B cell (primary cell): Measurements from ENCODE around the gene SRP19. TPM values are rescaled to one million over a fixed set of nuclear protein-coding genes. Genes with fewer than 3 reads are reported as not detected.
A peak's percentile ranks its signal among the peaks of the same experiment; 100 is the strongest.
"Not testable (repeated sequence)": the region's sequence is repeated elsewhere in the genome, so short reads cannot be mapped to it uniquely, and the experiment has no call there.

ENCODE experiments used
- ATAC-seq: fragments of 200-7000 bp; cut with Tn5 transposase; one replicate; pipeline ENCODE4 v1.10.0; 2021; ENCODE audit warnings: low read depth, mild to moderate bottlenecking, moderate number of reproducible peaks, moderate library complexity
- CTCF ChIA-PET: fragments of 350-600 bp; sonication (Branson Sonifier 250); formaldehyde crosslinking; loops from one replicate; lab custom pipeline; 2021; ENCODE audit warnings: antibody characterized with exemption, inconsistent platforms; lab: Charles Lee
- POLR2A ChIA-PET: fragments of 350-600 bp; sonication (Branson Sonifier 250); formaldehyde crosslinking; loops from one replicate; lab custom pipeline; 2021; ENCODE audit warnings: antibody characterized with exemption; lab: Charles Lee
- DNase-seq: peaks from one replicate; pipeline ENCODE4 v3.0.0; 2013
- H2AFZ ChIP-seq: 2 replicates; pipeline ENCODE4 v1.6.1; 2012; ENCODE audit warnings: mild to moderate bottlenecking, low read depth, low read length; ENCODE audit not compliant: insufficient read depth, poor library complexity, severe bottlenecking
- H3K27ac ChIP-seq, 2 donors: 1 replicate in 1 of 2; 2 replicates in 1 of 2; pipeline ENCODE4 v1.5.1; 2012 to 2013; ENCODE audit warnings: low read length in 2 of 2, mild to moderate bottlenecking in 2 of 2, moderate library complexity in 1 of 2
- H3K27me3 ChIP-seq, 4 experiments: fragments of 200-600 bp in 1 of 4; sonication (generic) in 1 of 4; replicated peaks in 1 of 4; 1 replicate in 2 of 4; 2 replicates in 2 of 4; pipeline versions ENCODE4 v1.6.1 to v1.7.0; 2013 to 2016; ENCODE audit warnings: low read length in 3 of 4, mild to moderate bottlenecking in 2 of 4, mixed read lengths in 1 of 4, moderate library complexity in 1 of 4; ENCODE audit not compliant: insufficient read depth in 4 of 4, control insufficient read depth in 3 of 4; ENCODE audit errors: control extremely low read depth in 1 of 4
- H3K36me3 ChIP-seq, 2 experiments: replicated peaks in 1 of 2; 1 replicate in 1 of 2; 2 replicates in 1 of 2; pipeline versions ENCODE4 v1.6.1 to v1.7.1; 2013; ENCODE audit warnings: low read length in 1 of 2; ENCODE audit not compliant: insufficient read depth in 2 of 2, control insufficient read depth in 1 of 2; ENCODE audit errors: control extremely low read depth in 1 of 2, extremely low read depth in 1 of 2
- H3K4me1 ChIP-seq, 2 donors: fragments of 200-600 bp in 1 of 2; sonication (generic) in 1 of 2; 1 replicate in 1 of 2; 2 replicates in 1 of 2; pipeline versions ENCODE4 v1.5.1 to v1.6.1; 2013 to 2017; ENCODE audit warnings: low read length in 2 of 2; ENCODE audit not compliant: control insufficient read depth in 2 of 2, insufficient read depth in 2 of 2
- H3K4me2 ChIP-seq: replicated peaks from 2 replicates; pipeline ENCODE3; 2012; ENCODE audit warnings: mild to moderate bottlenecking, low read depth, low read length; ENCODE audit not compliant: poor library complexity, severe bottlenecking
- H3K4me3 ChIP-seq, 5 experiments: fragments of 200-600 bp in 1 of 5; sonication (generic) in 1 of 5; 1 replicate in 3 of 5; 2 replicates in 2 of 5; pipeline versions ENCODE4 v1.5.1 to v1.7.0; 2011 to 2016; ENCODE audit warnings: low read length in 4 of 5, mild to moderate bottlenecking in 4 of 5, low read depth in 2 of 5, control low read depth in 1 of 5, moderate library complexity in 1 of 5; ENCODE audit not compliant: insufficient read depth in 1 of 5; ENCODE audit errors: control extremely low read depth in 1 of 5, extremely low read depth in 1 of 5
- H3K79me2 ChIP-seq: fragments of 200-600 bp; sonication (generic); one replicate; pipeline ENCODE4 v1.6.0; 2016; ENCODE audit warnings: low read length; ENCODE audit not compliant: control insufficient read depth, insufficient read depth
- H3K9ac ChIP-seq: fragments of 200-600 bp; sonication (generic); 2 replicates; pipeline ENCODE4 v1.6.1; 2017; ENCODE audit warnings: mild to moderate bottlenecking, low read length, moderate library complexity
- H3K9me3 ChIP-seq, 3 donors: one replicate each; pipeline versions ENCODE4 v1.6.1 to v1.7.1; 2013; ENCODE audit warnings: low read length in 2 of 3; ENCODE audit not compliant: control insufficient read depth in 2 of 3, insufficient read depth in 1 of 3; ENCODE audit errors: control extremely low read depth in 1 of 3
- H4K20me1 ChIP-seq: 2 replicates; pipeline ENCODE4 v1.6.0; 2012; ENCODE audit warnings: mild to moderate bottlenecking, low read length; ENCODE audit not compliant: insufficient read depth, control insufficient read depth, poor library complexity, severe bottlenecking
- H3K27ac Mint-ChIP-seq: one replicate; pipeline ENCODE4 v1.8.0; 2021; ENCODE audit warnings: mixed read lengths
- H3K27me3 Mint-ChIP-seq: one replicate; pipeline ENCODE4 v1.8.0; 2021; ENCODE audit warnings: mixed read lengths
- H3K4me1 Mint-ChIP-seq: one replicate; pipeline ENCODE4 v1.8.0; 2021; ENCODE audit warnings: mixed read lengths
- H3K4me3 Mint-ChIP-seq: one replicate; pipeline ENCODE4 v1.8.0; 2021; ENCODE audit warnings: mixed read lengths
- H3K9me3 Mint-ChIP-seq: one replicate; pipeline ENCODE4 v1.8.0; 2022; ENCODE audit warnings: mixed read lengths; ENCODE audit not compliant: insufficient read depth
- CTCF ChIP-seq: fragments of 200-600 bp; IDR thresholded peaks from one replicate; pipeline ENCODE4 v1.8.0; 2022; ENCODE audit warnings: antibody characterized with exemption, mild to moderate bottlenecking
- EZH2 ChIP-seq: IDR thresholded peaks from 2 replicates; pipeline ENCODE4 v1.6.1; 2012; ENCODE audit warnings: borderline replicate concordance, low read depth, mild to moderate bottlenecking, moderate library complexity, low read length; ENCODE audit not compliant: insufficient read depth, poor library complexity, severe bottlenecking
- WGBS: methylation state at CpG from one replicate; pipeline ENCODE4 v1.1.5; 2013; ENCODE audit warnings: missing lambda C conversion rate; ENCODE audit not compliant: insufficient coverage; 5-methylcytosine and 5-hydroxymethylcytosine counted together
- intact Hi-C: fragments of 100-400 bp; cut with micrococcal nuclease; formaldehyde crosslinking; loops from one replicate; pipeline ENCODE4 v1.10.0; 2022
- polyA plus RNA-seq: library from polyadenylated mRNA; depleted of rRNA; stranded (reverse); fragments of >200 nt; gene quantifications from 2 replicates; pipeline ENCODE4 v1.2.3, GENCODE V29; 2012
- total RNA-seq, 2 donors: library from RNA; stranded (reverse); fragments of 120-200 nt in 1 of 2; gene quantifications; 1 replicate in 1 of 2; 2 replicates in 1 of 2; pipeline versions ENCODE4 v1.2.3 to v1.2.4, GENCODE V29; 2013 to 2022

The SRP19 gene
- total and polyA plus RNA-seq, 2 donors (not counting 1 experiment from before 2014, with no cell fraction given): 17.7 to 41.5 TPM

GRCh38 chr5:112854651-112855050, 6.4 kb upstream of the SRP19 start:
- Mint-ChIP-seq H3K27ac (no peak overlapping the region), H3K4me3 (no peak overlapping the region), H3K4me1 (peaks cover 2% of the 10 kb centered on the region), H3K27me3 (peaks cover 38% of the 10 kb centered on the region), H3K9me3 (peaks cover 5% of the 10 kb centered on the region)
- Histone ChIP-seq H3K9me3 (peaks cover 0 to 12% (median 1%) of the 10 kb centered on the region in 3 donors), H3K36me3 (no peaks in the 10 kb centered on the region), H3K4me2 (no peak overlapping the region), H3K79me2 (no peaks in the 10 kb centered on the region), H3K4me3 (no peak overlapping the region), H3K9ac (no peak overlapping the region), H3K4me1 (no peaks in the 10 kb centered on the region), H3K27me3 (peaks cover 0 to 13% (median 10%) of the 10 kb centered on the region in 4 experiments), H3K27ac (no peak overlapping the region), H4K20me1 (no peaks in the 10 kb centered on the region), H2AFZ (no peak overlapping the region)
- DNase-seq: no peak
- POLR2A ChIA-PET: no interaction called here
- no peak for TF ChIP-seq EZH2
- no peak for TF ChIP-seq CTCF
- intact Hi-C loops: no loop called here
- CTCF ChIA-PET: no interaction called here
- no peak for ATAC-seq
- no CpG with 5 or more reads among the region's 1 CpG for WGBS

GRCh38 chr5:112857866-112858265, 3.2 kb upstream of the SRP19 start:
- no peak overlapping the region for H3K4me3 Mint-ChIP-seq
- Histone ChIP-seq H3K4me2 (no peak overlapping the region), H2AFZ (no peak overlapping the region), H3K27me3 (peaks cover 0 to 13% (median 10%) of the 10 kb centered on the region in 4 experiments), H3K79me2 (peaks cover 26% of the 10 kb centered on the region), H3K27ac (no peak overlapping the region), H3K4me3 (no peak overlapping the region), H3K9ac (no peak overlapping the region), H4K20me1 (no peaks in the 10 kb centered on the region), H3K4me1 (peaks cover 13 to 19% of the 10 kb centered on the region in 2 donors), H3K9me3 (peaks cover 0 to 12% (median 1%) of the 10 kb centered on the region in 3 donors), H3K36me3 (no peaks in the 10 kb centered on the region)
- peaks cover 5% of the 10 kb centered on the region for H3K9me3 Mint-ChIP-seq
- peaks cover 32% of the 10 kb centered on the region for H3K27me3 Mint-ChIP-seq
- ChIA-PET POLR2A (no interaction called here), CTCF (interaction anchor here (0.7 kb wide), 1 partner anchor 56 kb away, joined by 4 read pairs; no protein-coding TSS in a partner anchor)
- intact Hi-C loops: no loop called here
- peaks cover 22% of the 10 kb centered on the region for H3K4me1 Mint-ChIP-seq
- ATAC-seq (no peak), DNase-seq (no peak)
- no peak for TF ChIP-seq CTCF
- no peak for TF ChIP-seq EZH2
- no peak overlapping the region for H3K27ac Mint-ChIP-seq

GRCh38 chr5:112860571-112860928, 537 bp upstream of the SRP19 start:
- intact Hi-C loops: loop anchor here (2.0 to 5.0 kb wide), 3 partner anchors 154 to 652 kb away; partner anchors contain the start of gene YTHDC2
- Mint-ChIP-seq H3K4me3 (peak overlapping the region; percentile 98), H3K27ac (peak overlapping the region; percentile 93), H3K27me3 (peaks cover 20% of the 10 kb centered on the region), H3K4me1 (peaks cover 30% of the 10 kb centered on the region)
- H3K4me2 ChIP-seq: peak overlapping the region; percentile 75
- not testable (repeated sequence) for H3K9me3 ChIP-seq, H3K27me3 ChIP-seq, DNase-seq, H4K20me1 ChIP-seq, H3K9me3 Mint-ChIP-seq, ATAC-seq
- 85% methylated on average over 8 of the region's 11 CpGs for WGBS
- peaks cover 17 to 19% of the 10 kb centered on the region in 2 donors for H3K4me1 ChIP-seq
- peak overlapping the region; percentile 99 for H3K9ac ChIP-seq
- H2AFZ ChIP-seq: peak overlapping the region; percentile 91
- H3K4me3 ChIP-seq: peak overlapping the region; percentile 77 to 99 (median 95)
- peak overlapping the region; percentile 83 to 92 for H3K27ac ChIP-seq
- ChIA-PET POLR2A (interaction anchor here (0.6 to 1.7 kb wide), 4 partner anchors 12 to 116 kb away, joined by 4 to 9 read pairs (median 6); partner anchors contain the start of genes DCP2 and REEP5), CTCF (interaction anchor here (1.1 to 2.8 kb wide), 10 partner anchors 12 to 168 kb away, joined by 3 to 18 read pairs (median 4); partner anchors contain the start of gene DCP2)
- H3K36me3 ChIP-seq: peaks cover 4 to 17% of the 10 kb centered on the region in 2 experiments
- H3K79me2 ChIP-seq: peaks cover 39% of the 10 kb centered on the region
